ENCODE data around the gene PIANP. TPM values are rescaled to one million over a fixed set of nuclear protein-coding genes. Genes with fewer than 3 reads are reported as not detected.
A peak's percentile ranks its signal among the peaks of the same experiment; 100 is the strongest.

PIANP gene
- total RNA-seq, 2 donors from 2014 or later, result not detected

DNA sequence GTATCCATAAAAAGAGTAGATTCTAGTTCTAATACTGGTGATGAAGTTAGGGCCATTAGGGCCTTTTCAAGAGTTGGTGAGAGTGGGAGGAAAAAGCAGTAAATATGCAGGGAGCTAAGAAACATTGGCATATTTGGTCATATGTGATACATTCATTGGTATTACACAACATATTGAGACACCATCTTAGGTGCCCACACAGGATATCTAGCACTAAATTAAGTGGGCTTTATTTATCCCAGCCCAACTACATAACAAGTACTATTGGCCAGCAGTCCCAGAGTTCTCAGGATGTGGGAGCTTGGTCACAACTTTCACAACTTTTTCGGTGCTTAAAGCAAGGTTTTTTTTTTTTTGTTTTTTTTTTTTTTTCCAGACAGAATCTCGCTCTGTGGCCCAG is 35.7 kb downstream of the PIANP start:
- TF ChIP-seq, protein P1, sequence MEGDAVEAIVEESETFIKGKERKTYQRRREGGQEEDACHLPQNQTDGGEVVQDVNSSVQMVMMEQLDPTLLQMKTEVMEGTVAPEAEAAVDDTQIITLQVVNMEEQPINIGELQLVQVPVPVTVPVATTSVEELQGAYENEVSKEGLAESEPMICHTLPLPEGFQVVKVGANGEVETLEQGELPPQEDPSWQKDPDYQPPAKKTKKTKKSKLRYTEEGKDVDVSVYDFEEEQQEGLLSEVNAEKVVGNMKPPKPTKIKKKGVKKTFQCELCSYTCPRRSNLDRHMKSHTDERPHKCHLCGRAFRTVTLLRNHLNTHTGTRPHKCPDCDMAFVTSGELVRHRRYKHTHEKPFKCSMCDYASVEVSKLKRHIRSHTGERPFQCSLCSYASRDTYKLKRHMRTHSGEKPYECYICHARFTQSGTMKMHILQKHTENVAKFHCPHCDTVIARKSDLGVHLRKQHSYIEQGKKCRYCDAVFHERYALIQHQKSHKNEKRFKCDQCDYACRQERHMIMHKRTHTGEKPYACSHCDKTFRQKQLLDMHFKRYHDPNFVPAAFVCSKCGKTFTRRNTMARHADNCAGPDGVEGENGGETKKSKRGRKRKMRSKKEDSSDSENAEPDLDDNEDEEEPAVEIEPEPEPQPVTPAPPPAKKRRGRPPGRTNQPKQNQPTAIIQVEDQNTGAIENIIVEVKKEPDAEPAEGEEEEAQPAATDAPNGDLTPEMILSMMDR (IDR thresholded peaks at IDR 0.05), result no peak
- no peak overlapping the region for H3K4me3 ChIP-seq

DNA sequence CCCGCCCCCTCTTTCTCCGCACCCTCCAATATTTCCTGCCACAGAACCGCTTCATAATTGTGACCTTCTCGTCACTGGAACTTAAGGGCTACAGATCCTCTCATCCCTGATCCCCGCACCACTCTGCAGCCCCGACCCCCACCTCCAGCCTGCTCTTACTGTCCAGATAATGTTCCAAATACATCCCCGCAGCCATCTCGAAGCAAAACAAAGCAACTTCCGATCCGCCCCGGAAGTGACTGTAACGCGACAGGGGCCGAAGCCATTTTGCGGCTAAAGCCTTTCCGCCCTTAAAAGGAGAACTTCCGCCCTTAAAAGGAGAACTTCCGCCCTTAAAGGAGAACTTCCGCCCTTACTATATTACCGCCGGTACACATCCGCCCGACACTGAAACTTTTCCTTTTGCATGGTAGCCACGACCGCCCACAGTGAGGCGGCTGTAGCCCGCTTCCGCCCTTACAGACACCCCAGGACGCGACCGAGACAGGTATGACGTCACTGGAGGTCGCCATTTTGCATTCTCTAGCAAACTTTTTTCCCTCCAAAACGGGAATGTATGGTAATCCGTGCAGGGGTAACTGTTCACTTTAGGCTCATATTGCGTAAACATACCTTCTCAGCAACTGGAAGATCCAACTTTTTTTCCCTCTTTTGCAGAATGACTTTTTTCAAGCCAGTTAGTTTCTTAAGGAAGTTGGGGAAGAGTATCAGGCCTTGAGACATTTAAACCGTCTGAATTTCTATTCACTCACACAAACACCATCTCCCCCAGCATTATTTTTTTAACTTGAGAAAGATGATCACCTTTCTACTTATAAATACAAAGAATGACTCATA is 37.5 kb downstream of the PIANP start, which contains the start of gene ING4:
Gene ING4 (minus strand): TSS at position 214 of the 837 bp plus-strand sequence. CDS start 18 bp downstream, at position 196.
- Histone ChIP-seq H3K27me3 (no peaks in the 10 kb centered on the region), H3K4me3 (peak within 1 kb of the TSS; percentile 78 to 84), H3K9me3 (no peaks in the 10 kb centered on the region), H3K27ac (peak within 1 kb of the TSS; percentile 77 to 80), H3K4me1 (peaks cover 0 to 12% of the 10 kb centered on the region in 2 donors), H3K36me3 (peaks cover 13% of the 10 kb centered on the region)
- TF ChIP-seq, protein P1 (IDR thresholded peaks at IDR 0.05), result no peak
- DNase-seq (ENCODE audit: low spot score), result peak; percentile 99

More for the DNA sequence above, 35.7 kb downstream of the PIANP start:
- H3K4me1 ChIP-seq, result peaks cover 0 to 12% of the 10 kb centered on the region in 2 donors
- DNase-seq (ENCODE audit: low spot score), result no peak
- peaks cover 31% of the 10 kb centered on the region for H3K36me3 ChIP-seq
- no peaks in the 10 kb centered on the region for H3K9me3 ChIP-seq
- no peak overlapping the region for H3K27ac ChIP-seq
- H3K27me3 ChIP-seq, result no peaks in the 10 kb centered on the region

DNA sequence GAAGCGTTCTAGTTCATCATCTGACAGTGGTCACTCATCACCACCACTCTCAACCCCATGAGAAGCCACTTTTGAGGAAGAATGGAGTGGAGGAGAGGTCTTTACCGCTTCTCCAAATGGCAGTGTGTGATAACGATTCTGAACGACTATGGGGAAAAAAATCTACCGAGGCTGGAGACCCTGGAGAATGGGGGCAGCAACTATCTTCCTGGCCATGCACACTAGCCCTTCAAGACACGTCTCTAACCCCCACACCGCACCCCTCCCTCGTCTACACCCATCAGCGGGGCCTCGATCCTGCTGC is 38.1 kb downstream of the PIANP start:
- Histone ChIP-seq H3K27ac (peak overlapping the region; percentile 71 to 80), H3K9me3 (no peaks in the 10 kb centered on the region), H3K4me1 (peaks cover 0 to 12% of the 10 kb centered on the region in 2 donors), H3K36me3 (peaks cover 8% of the 10 kb centered on the region), H3K4me3 (peak overlapping the region; percentile 78 to 84), H3K27me3 (no peaks in the 10 kb centered on the region)
- DNase-seq (ENCODE audit: low spot score), result no peak
- TF ChIP-seq, protein P1 (IDR thresholded peaks at IDR 0.05), result no peak

DNA sequence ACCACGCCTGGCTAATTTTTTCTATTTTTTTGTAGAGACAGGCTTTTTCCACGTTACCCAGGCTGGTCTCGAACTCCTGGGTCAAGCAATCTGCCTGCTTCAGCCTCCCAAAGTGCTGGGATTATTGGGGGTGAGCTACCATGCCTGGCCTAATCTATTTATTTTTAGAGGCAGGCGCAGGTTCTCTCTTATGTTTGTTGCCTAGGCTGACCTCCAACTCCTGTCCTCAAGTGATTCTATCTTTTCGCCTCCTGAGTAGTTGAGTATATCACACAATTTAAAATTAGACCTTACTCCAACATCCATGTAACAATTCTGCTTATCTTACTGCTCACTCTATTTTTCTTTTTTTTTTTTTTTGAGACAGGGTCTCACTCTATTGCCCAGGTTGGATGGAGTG is 46.6 kb downstream of the PIANP start:
- peaks cover 65% of the 10 kb centered on the region for H3K36me3 ChIP-seq
- TF ChIP-seq, protein P1 (IDR thresholded peaks at IDR 0.05), result no peak
- H3K27ac ChIP-seq, result peak overlapping the region; percentile 35 to 54

GRCh38 chr12:6653342-6653741 is 47.3 kb downstream of the PIANP start:
- peak overlapping the region; percentile 35 to 54 for H3K27ac ChIP-seq
- no peak for DNase-seq (ENCODE audit: low spot score)
- no peak overlapping the region for H3K4me3 ChIP-seq
- TF ChIP-seq, protein P1 (IDR thresholded peaks at IDR 0.05), result no peak
- peaks cover 65% of the 10 kb centered on the region for H3K36me3 ChIP-seq
- no peaks in the 10 kb centered on the region for H3K9me3 ChIP-seq
- H3K4me1 ChIP-seq, result peaks cover 0 to 10% of the 10 kb centered on the region in 2 donors
- H3K27me3 ChIP-seq, result no peaks in the 10 kb centered on the region

More for the DNA sequence above, 46.6 kb downstream of the PIANP start:
- Histone ChIP-seq H3K27me3 (no peaks in the 10 kb centered on the region), H3K9me3 (no peaks in the 10 kb centered on the region), H3K4me1 (peaks cover 0 to 10% of the 10 kb centered on the region in 2 donors), H3K4me3 (no peak overlapping the region)
- no peak for DNase-seq (ENCODE audit: low spot score)

Data from right atrium auricular region (tissue), 2 donors.